GM12801 (cell line): ENCODE measurements around the gene MFSD6.

ENCODE experiments used
- TF ChIP-seq, protein P1 (sequence below): IDR thresholded peaks from one replicate; pipeline ENCODE4 v1.5.1; 2011; ENCODE audit warnings: control low read depth; ENCODE audit not compliant: insufficient read length; ENCODE audit errors: extremely low read depth

The MFSD6 gene

DNA sequence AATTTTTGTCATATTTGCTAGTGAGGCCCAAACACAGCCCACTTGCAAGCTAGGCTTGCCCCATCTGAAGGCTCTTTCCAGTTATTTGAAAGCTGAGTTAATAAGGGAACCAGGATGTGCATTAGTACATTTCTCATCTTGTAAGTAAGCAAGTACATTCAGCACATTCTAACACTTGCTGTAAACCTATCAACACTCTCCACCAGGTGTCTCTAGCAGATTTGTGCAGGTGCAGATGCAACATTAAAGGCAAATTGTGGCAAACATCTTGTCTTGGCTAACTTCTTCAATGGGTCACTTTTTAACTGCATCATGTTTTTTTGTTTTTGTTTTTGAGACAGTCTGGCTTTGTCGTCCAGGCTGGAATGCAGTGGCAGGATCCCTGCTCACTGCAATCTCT lies 25.3 kb upstream of the MFSD6 start:
- TF ChIP-seq, protein P1, sequence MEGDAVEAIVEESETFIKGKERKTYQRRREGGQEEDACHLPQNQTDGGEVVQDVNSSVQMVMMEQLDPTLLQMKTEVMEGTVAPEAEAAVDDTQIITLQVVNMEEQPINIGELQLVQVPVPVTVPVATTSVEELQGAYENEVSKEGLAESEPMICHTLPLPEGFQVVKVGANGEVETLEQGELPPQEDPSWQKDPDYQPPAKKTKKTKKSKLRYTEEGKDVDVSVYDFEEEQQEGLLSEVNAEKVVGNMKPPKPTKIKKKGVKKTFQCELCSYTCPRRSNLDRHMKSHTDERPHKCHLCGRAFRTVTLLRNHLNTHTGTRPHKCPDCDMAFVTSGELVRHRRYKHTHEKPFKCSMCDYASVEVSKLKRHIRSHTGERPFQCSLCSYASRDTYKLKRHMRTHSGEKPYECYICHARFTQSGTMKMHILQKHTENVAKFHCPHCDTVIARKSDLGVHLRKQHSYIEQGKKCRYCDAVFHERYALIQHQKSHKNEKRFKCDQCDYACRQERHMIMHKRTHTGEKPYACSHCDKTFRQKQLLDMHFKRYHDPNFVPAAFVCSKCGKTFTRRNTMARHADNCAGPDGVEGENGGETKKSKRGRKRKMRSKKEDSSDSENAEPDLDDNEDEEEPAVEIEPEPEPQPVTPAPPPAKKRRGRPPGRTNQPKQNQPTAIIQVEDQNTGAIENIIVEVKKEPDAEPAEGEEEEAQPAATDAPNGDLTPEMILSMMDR: no peak

DNA sequence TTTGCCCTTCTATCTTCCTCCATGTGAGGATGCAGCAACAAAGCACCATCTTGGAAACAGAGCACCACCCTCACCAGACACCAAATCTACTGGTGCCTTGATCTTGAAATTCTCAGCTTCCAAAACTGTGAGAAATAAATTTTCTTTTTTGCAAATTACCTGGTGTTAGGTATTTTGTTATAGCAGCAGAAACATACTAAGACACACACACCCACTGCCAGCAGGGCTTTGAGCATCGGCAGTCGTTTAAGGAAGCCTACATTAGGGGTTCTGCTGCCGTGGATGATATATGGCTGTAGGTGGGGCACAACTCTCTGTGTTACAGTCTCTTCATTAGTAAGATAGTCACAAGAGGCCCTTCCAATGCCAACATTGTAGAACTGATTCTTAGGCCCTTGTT lies 20.7 kb upstream of the MFSD6 start:
- TF ChIP-seq, protein P1: no peak

DNA sequence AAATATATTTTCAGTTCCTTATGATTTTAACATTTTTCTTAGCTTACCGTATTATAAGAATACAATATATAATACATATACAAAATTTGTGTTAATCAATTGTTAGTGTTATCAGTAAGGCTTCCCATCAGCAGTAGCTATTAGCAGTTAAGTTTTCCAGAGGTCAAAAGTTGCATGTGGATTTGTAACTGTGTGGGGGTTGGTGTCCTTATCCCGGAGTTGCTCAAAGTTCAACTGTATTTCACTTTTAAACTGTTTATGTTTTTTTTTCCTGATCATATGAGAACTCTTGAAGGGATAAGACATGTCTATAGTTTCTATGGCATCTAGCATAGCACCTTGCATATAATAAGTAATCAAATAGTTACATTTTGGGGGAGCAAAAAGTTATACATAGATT lies 11.9 kb upstream of the MFSD6 start:
- TF ChIP-seq, protein P1: no peak

DNA sequence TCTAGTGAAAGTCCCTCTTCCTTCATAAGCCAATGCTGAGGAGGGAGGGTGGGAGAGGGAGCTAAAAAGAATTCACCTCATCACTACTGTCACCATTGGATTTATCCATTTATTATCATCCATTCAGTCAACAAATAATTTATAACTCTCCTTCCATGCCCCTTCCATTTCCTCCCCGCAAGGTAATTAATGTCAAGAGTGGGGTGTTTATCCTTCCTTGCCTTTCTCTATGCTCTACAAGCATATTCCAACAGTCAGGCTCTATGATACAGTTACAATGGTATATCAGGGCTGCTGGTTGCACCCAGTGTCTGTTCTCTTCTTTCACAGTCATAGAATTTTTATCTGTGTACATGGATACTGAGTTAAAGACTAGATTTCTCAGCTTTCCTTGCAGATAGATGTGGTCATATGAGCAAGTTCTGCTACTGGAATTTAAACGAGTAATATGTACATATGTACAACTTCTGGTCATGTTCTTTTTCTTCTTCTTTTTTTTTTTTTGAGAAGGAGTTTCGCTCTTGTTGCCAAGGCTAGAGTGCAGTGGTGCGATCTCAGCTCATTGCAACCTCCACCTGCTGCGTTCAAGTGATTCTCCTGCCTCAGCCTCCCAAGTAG lies 5.1 kb upstream of the MFSD6 start:
- TF ChIP-seq, protein P1: no peak

DNA sequence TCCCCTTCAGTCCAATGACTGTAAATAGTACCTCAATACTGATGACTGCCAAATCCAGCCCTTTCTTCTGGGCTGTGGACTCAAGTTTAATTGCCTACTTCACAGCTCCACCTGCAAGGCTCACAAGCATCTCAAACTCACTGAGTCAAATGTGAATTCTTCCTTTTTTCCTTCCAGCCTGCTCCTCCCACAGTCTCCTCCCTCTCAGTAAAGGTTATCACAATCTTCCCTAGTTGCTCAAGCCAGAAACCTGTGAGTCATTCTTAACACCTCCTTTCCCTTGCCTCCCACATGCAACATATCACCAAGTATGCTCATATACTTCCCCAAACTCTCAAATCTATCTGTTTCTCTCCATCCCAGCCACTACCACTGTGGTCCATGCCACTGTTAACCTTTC lies 3.7 kb upstream of the MFSD6 start:
- TF ChIP-seq, protein P1: no peak

DNA sequence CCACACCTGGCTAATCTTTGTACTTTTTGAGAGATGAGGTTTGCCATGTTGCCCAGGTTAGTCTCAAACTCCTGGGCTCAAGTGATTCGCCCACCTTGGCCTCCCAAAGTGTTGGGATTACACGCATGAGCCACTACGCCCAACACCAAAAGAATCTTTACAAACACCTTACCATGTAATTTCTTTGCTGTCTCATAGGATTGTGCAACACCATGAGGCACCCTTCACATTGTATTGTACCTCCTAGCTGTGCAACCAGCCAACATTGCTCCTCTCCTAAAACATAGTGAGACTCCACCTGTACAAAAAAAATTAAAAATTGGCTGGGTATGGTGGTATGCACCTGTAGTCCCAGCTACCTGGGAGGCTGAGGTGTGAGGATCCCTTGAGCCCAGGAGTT lies 3.1 kb upstream of the MFSD6 start:
- TF ChIP-seq, protein P1: no peak

DNA sequence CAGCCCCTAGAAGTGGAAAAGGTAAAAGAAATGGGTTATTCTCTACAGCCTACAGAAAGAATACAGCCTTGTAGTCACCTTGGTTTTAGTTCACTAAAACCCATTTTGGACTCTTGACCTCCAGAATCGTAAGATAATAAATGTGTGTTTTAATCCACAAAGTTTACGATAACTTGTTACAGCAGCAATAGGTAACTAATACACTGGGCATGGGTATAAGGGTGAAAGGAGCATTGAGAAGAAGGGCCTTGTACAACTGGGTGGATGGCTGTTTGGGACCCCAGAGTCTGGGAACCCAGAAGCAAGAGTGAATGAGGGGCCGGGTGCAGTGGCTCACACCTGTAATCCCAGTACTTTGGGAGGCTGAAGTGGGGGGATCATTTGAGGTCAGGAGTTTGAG lies 2.2 kb upstream of the MFSD6 start:
- TF ChIP-seq, protein P1: no peak
